Naive B cell (primary cell): Measurements from ENCODE around the gene PIP4K2A. TPM values are rescaled to one million over a fixed set of nuclear protein-coding genes. Genes with fewer than 3 reads are reported as not detected.

Source experiments
- ATAC-seq, 2 donors: fragments of 150-1000 bp; cut with Tn5 transposase; 2 replicates each; pipeline ENCODE4 v1.10.0; 2021; ENCODE audit warnings: low read depth in 2 of 2, mild to moderate bottlenecking in 2 of 2, moderate library complexity in 2 of 2
- DNase-seq: peaks from one replicate; pipeline ENCODE4 v3.0.0; 2022
- H3K27ac Mint-ChIP-seq, 6 donors: one replicate each; pipeline ENCODE4 v1.8.0; 2020 to 2022; ENCODE audit warnings: mild to moderate bottlenecking in 6 of 6, mixed read lengths in 6 of 6, moderate library complexity in 5 of 6, inconsistent platforms in 2 of 6
- H3K27me3 Mint-ChIP-seq, 3 donors: one replicate each; pipeline ENCODE4 v1.8.0; 2021 to 2022; ENCODE audit warnings: mixed read lengths in 3 of 3, mild to moderate bottlenecking in 1 of 3
- H3K36me3 Mint-ChIP-seq, 2 donors: one replicate each; pipeline ENCODE4 v1.8.0; 2020 to 2022; ENCODE audit warnings: mixed read lengths in 2 of 2, inconsistent platforms in 1 of 2, mild to moderate bottlenecking in 1 of 2
- H3K4me1 Mint-ChIP-seq, 3 donors: one replicate each; pipeline ENCODE4 v1.8.0; 2020 to 2022; ENCODE audit warnings: mixed read lengths in 3 of 3, inconsistent platforms in 1 of 3, mild to moderate bottlenecking in 1 of 3, moderate library complexity in 1 of 3
- H3K4me3 Mint-ChIP-seq, 8 donors: one replicate each; pipeline ENCODE4 v1.8.0; 2020 to 2022; ENCODE audit warnings: mild to moderate bottlenecking in 8 of 8, mixed read lengths in 8 of 8, moderate library complexity in 8 of 8, inconsistent platforms in 2 of 8
- H3K9me3 Mint-ChIP-seq, 7 donors: one replicate each; pipeline ENCODE4 v1.8.0; 2020 to 2022; ENCODE audit warnings: mixed read lengths in 7 of 7, mild to moderate bottlenecking in 5 of 7, inconsistent platforms in 2 of 7, moderate library complexity in 1 of 7
- polyA plus RNA-seq, 6 donors: library from polyadenylated mRNA; unstranded; fragments of 300-500 nt; fragmentation: Illumina TruSeq; gene quantifications; one replicate each; pipeline ENCODE4 v1.2.3, GENCODE V29; 2021; ENCODE audit warnings: low read depth in 6 of 6

Gene PIP4K2A
- polyA plus RNA-seq, 6 donors from 2014 or later: 16.8 to 45.7 (median 26.3) TPM

GRCh38 chr10:22649994-22650393 is 64.4 kb downstream of the PIP4K2A start:
- ATAC-seq (no peak), DNase-seq (no peak)
- H3K27me3 Mint-ChIP-seq: no peaks in the 10 kb centered on the region

GRCh38 chr10:22649390-22649841 is 65.0 kb downstream of the PIP4K2A start:
- H3K27me3 Mint-ChIP-seq: no peaks in the 10 kb centered on the region
- H3K4me1 Mint-ChIP-seq: peaks cover 66 to 91% (median 83%) of the 10 kb centered on the region in 3 donors
- H3K36me3 Mint-ChIP-seq: no peaks in the 10 kb centered on the region
- H3K9me3 Mint-ChIP-seq: no peaks in the 10 kb centered on the region
- H3K4me3 Mint-ChIP-seq: peak overlapping the region; percentile 6 to 86 (median 65)
- peak overlapping the region in 5 of 6 donors; percentile 10 to 89 (median 44) for H3K27ac Mint-ChIP-seq
- DNase-seq: no peak
- ATAC-seq: peak in 1 of 2 donors; percentile 38

More at GRCh38 chr10:22649994-22650393, 64.4 kb downstream of the PIP4K2A start:
- Mint-ChIP-seq H3K27ac (peak overlapping the region in 4 of 6 donors; percentile 22 to 89 (median 56)), H3K4me3 (peak overlapping the region in 7 of 8 donors; percentile 6 to 86 (median 70)), H3K9me3 (no peaks in the 10 kb centered on the region), H3K4me1 (peaks cover 68 to 92% (median 85%) of the 10 kb centered on the region in 3 donors), H3K36me3 (no peaks in the 10 kb centered on the region)

DNA sequence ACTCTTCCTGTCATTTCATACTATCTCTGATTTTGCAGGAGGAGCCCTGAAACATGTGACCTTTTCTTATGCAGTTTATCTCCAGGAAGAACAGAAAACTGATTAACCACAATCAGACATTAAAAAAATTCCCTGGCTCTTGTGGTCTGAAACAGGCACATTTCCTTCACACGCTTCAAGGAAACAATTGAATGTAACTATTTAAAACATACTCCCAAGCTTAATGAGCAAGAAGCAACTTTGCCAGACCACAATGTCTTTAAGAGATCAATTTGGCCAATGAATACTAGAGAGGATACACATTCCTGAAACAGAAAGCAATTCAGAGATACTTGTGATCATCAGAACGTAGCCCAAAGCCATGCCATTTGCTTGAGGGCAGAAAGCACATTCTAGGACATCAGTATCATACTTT is 65.8 kb downstream of the PIP4K2A start:
- ATAC-seq: peak; percentile 27 to 29
- peaks cover 71 to 91% (median 86%) of the 10 kb centered on the region in 3 donors for H3K4me1 Mint-ChIP-seq
- H3K4me3 Mint-ChIP-seq: peak overlapping the region in 4 of 8 donors; percentile 39 to 86 (median 58)
- H3K27ac Mint-ChIP-seq: peak overlapping the region in 3 of 6 donors; percentile 15 to 68 (median 30)
- H3K27me3 Mint-ChIP-seq: no peaks in the 10 kb centered on the region
- no peaks in the 10 kb centered on the region for H3K36me3 Mint-ChIP-seq
- no peak for DNase-seq
- no peaks in the 10 kb centered on the region for H3K9me3 Mint-ChIP-seq

DNA sequence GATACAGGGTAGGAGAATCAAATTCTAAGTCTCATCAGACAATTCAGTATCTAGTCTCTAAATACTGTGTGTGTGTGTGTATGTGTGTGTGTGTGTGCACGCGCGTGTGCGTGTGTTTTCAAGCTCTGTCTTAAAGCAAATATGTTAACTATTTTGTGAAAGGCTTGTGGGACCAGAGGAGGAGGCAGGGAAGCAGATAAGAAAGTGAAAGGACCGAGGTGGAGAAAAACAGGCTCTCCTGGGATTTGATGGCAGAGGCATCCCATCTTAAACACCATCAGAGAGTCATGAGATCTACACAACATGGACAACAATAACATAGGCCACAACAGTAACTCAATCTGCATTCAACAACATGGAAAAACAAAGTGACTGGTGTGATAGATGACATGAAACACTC is 67.1 kb downstream of the PIP4K2A start:
- ATAC-seq (no peak), DNase-seq (no peak)

GRCh38 chr10:22646388-22646853 is 68.0 kb downstream of the PIP4K2A start:
- H3K27me3 Mint-ChIP-seq: no peaks in the 10 kb centered on the region
- peak overlapping the region in 4 of 8 donors; percentile 9 to 70 (median 28) for H3K4me3 Mint-ChIP-seq
- DNase-seq (no peak), ATAC-seq (peak in 1 of 2 donors; percentile 40)
- peaks cover 5 to 7% of the 10 kb centered on the region in 2 donors for H3K36me3 Mint-ChIP-seq
- no peaks in the 10 kb centered on the region for H3K9me3 Mint-ChIP-seq
- peaks cover 69 to 86% (median 76%) of the 10 kb centered on the region in 3 donors for H3K4me1 Mint-ChIP-seq
- peak overlapping the region in 5 of 6 donors; percentile 5 to 89 (median 73) for H3K27ac Mint-ChIP-seq

More for the DNA sequence above, 67.1 kb downstream of the PIP4K2A start:
- Mint-ChIP-seq H3K4me1 (peaks cover 69 to 88% (median 84%) of the 10 kb centered on the region in 3 donors), H3K27ac (peak overlapping the region in 5 of 6 donors; percentile 41 to 87 (median 68)), H3K36me3 (no peaks in the 10 kb centered on the region), H3K4me3 (peak overlapping the region in 5 of 8 donors; percentile 9 to 58 (median 31)), H3K27me3 (no peaks in the 10 kb centered on the region), H3K9me3 (no peaks in the 10 kb centered on the region)

- ATAC-seq: no peak
Measured at GRCh38 chr10:22644222-22644621, 70.2 kb downstream of the PIP4K2A start.

DNA sequence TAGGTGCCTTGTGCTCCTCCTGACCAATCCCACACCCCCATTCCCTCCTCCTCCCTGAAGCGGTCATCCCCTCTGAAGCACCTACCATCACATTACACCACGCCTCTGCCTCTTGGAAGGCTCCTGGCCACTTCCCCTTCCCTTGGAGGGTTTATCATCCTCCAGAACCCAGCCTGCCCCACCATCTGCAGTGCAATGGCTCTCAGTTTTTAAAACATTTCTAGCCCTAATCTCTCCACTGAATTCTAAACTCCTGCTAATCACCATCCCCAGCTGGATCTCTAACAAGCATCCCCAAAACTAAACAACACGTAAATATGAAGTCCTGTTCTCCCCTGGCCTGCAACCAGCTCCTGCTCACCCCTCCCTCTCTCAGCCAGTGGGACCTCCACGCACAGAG is 70.6 kb downstream of the PIP4K2A start:
- H3K4me3 Mint-ChIP-seq: peak overlapping the region in 1 of 8 donors; percentile 73
- no peak for ATAC-seq
- DNase-seq: no peak
- H3K9me3 Mint-ChIP-seq: no peaks in the 10 kb centered on the region
- H3K27me3 Mint-ChIP-seq: no peaks in the 10 kb centered on the region
- H3K27ac Mint-ChIP-seq: peak overlapping the region; percentile 17 to 93 (median 72)
- peaks cover 58 to 73% (median 65%) of the 10 kb centered on the region in 3 donors for H3K4me1 Mint-ChIP-seq
- H3K36me3 Mint-ChIP-seq: peaks cover 5 to 7% of the 10 kb centered on the region in 2 donors

More at GRCh38 chr10:22644222-22644621, 70.2 kb downstream of the PIP4K2A start:
- no peak for DNase-seq
- H3K36me3 Mint-ChIP-seq: peaks cover 5 to 7% of the 10 kb centered on the region in 2 donors
- no peaks in the 10 kb centered on the region for H3K9me3 Mint-ChIP-seq
- H3K27ac Mint-ChIP-seq: peak overlapping the region; percentile 17 to 93 (median 58)
- no peaks in the 10 kb centered on the region for H3K27me3 Mint-ChIP-seq
- peaks cover 57 to 77% (median 65%) of the 10 kb centered on the region in 3 donors for H3K4me1 Mint-ChIP-seq
- H3K4me3 Mint-ChIP-seq: peak overlapping the region in 2 of 8 donors; percentile 19 to 73

DNA sequence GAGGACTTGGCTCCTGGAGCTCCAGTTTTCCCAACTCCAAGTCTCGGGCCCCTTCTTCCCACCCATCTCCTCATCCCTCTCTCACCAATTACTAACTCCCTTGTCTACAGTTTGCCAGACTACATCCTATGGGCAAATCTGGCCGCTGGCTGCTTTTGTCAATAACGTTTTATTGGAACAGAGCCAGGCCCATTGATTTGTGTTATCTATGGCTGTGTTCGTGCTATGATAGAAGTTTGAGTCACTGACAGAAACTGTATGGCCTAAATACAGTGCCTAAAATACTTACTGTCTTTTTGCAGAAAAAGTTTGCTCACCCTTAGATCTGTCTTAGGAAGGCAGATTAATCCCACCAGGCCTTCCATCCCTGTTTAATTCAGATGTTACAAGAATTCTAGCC is 71.3 kb downstream of the PIP4K2A start:
- H3K27me3 Mint-ChIP-seq: no peaks in the 10 kb centered on the region
- peaks cover 54 to 69% (median 60%) of the 10 kb centered on the region in 3 donors for H3K4me1 Mint-ChIP-seq
- ATAC-seq (no peak), DNase-seq (no peak)
- peak overlapping the region; percentile 17 to 93 (median 45) for H3K27ac Mint-ChIP-seq
- no peaks in the 10 kb centered on the region for H3K9me3 Mint-ChIP-seq
- H3K36me3 Mint-ChIP-seq: peaks cover 5 to 7% of the 10 kb centered on the region in 2 donors
- H3K4me3 Mint-ChIP-seq: no peak overlapping the region

GRCh38 chr10:22641743-22642142 is 72.6 kb downstream of the PIP4K2A start:
- H3K27me3 Mint-ChIP-seq: no peaks in the 10 kb centered on the region
- no peak for DNase-seq
- peak overlapping the region in 4 of 6 donors; percentile 25 to 91 (median 42) for H3K27ac Mint-ChIP-seq
- no peak overlapping the region for H3K4me3 Mint-ChIP-seq
- peaks cover 52 to 67% (median 56%) of the 10 kb centered on the region in 3 donors for H3K4me1 Mint-ChIP-seq
- no peak for ATAC-seq
- peaks cover 5 to 9% of the 10 kb centered on the region in 2 donors for H3K36me3 Mint-ChIP-seq
- no peaks in the 10 kb centered on the region for H3K9me3 Mint-ChIP-seq

DNA sequence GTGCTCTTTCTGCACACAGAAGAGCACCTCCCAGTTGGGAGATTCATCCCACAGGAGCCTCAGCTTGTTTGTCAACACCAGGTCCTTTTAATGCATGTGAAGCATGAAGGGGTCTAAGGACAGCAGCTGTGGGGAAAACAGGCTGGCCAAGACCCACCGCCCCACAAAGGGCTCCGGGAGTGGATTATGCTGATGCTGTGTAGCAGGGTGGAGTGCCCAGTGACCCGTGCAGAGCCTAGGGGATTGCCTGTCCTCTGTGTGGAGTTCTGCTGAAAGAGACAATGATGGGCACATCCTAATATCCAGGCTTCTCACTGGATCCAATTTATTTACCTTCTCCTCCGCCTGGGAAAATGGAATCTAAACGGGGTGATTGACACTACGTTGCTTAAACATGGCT is 74.0 kb downstream of the PIP4K2A start:
- peaks cover 56 to 72% (median 62%) of the 10 kb centered on the region in 3 donors for H3K4me1 Mint-ChIP-seq
- no peak for ATAC-seq
- no peak overlapping the region for H3K4me3 Mint-ChIP-seq
- H3K36me3 Mint-ChIP-seq: peaks cover 11 to 20% of the 10 kb centered on the region in 2 donors
- H3K27me3 Mint-ChIP-seq: no peaks in the 10 kb centered on the region
- H3K27ac Mint-ChIP-seq: peak overlapping the region in 3 of 6 donors; percentile 24 to 49 (median 28)
- H3K9me3 Mint-ChIP-seq: peaks cover 0 to 6% (median 2%) of the 10 kb centered on the region in 7 donors
- no peak for DNase-seq

DNA sequence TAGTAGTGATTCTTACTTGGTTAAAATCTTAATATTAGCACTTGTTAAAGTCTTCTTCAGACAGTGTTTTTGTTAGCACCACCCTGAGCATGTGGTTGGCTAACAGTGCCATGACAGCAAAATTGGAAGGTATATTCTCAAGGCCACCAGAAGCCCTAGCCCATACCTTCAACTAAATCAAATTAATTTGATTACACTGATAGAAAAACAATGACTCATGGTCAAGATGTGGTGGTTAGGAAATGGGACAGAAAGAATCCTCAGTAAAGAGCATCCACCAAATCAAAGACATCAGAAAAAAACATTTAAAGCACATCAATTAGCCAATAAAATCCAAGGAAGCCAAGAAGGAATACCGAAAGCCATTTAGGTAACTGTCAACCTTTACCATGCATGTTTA is 75.5 kb downstream of the PIP4K2A start:
- Mint-ChIP-seq H3K36me3 (peaks cover 13 to 24% of the 10 kb centered on the region in 2 donors), H3K4me3 (no peak overlapping the region), H3K9me3 (peaks cover 0 to 8% (median 2%) of the 10 kb centered on the region in 7 donors), H3K27me3 (no peaks in the 10 kb centered on the region), H3K27ac (peak overlapping the region in 4 of 6 donors; percentile 3 to 52 (median 12)), H3K4me1 (peaks cover 58 to 77% (median 68%) of the 10 kb centered on the region in 3 donors)
- ATAC-seq (no peak), DNase-seq (no peak)

DNA sequence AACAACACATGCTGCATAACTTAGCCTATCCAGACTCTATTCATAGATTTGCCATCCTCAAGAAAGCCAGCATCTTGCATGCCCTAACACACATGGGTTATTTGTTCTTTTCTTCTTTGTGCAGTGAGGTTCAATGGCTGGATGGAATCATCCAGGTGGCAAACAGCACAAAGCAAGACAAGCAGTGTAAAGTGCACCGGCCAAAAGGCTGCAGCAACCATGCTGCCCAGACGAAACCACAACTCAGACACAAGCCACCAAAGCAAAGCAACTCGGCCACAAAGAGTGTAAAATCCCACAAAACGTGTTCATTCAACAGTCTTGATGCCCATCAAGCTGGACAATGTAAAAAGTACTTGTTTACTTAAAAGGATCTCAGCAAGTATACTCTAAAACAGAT is 76.9 kb downstream of the PIP4K2A start:
- Mint-ChIP-seq H3K36me3 (peaks cover 13 to 24% of the 10 kb centered on the region in 2 donors), H3K27ac (peak overlapping the region in 4 of 6 donors; percentile 30 to 93 (median 87)), H3K9me3 (peaks cover 0 to 8% (median 2%) of the 10 kb centered on the region in 7 donors), H3K4me1 (peaks cover 49 to 77% (median 68%) of the 10 kb centered on the region in 3 donors), H3K4me3 (peak overlapping the region in 2 of 8 donors; percentile 8 to 9), H3K27me3 (no peaks in the 10 kb centered on the region)
- DNase-seq: no peak
- peak in 1 of 2 donors; percentile 12 for ATAC-seq

- ATAC-seq (peak; percentile 81), DNase-seq (no peak)
- Mint-ChIP-seq H3K4me3 (peak overlapping the region in 7 of 8 donors; percentile 38 to 88 (median 86)), H3K27me3 (no peaks in the 10 kb centered on the region), H3K27ac (peak overlapping the region; percentile 81 to 98 (median 94)), H3K9me3 (peaks cover 0 to 10% (median 2%) of the 10 kb centered on the region in 7 donors), H3K36me3 (peaks cover 8 to 17% of the 10 kb centered on the region in 2 donors), H3K4me1 (peaks cover 52 to 84% (median 77%) of the 10 kb centered on the region in 3 donors)
Measured at GRCh38 chr10:22635650-22636049, 78.7 kb downstream of the PIP4K2A start.
